H9 (cell line): ENCODE measurements around the gene TMSB10. TPM values are rescaled to one million over a fixed set of nuclear protein-coding genes. Genes with fewer than 3 reads are reported as not detected.

ENCODE experiments used
- DNase-seq: peaks from one replicate; pipeline ENCODE4 v3.0.0-alpha.2; 2017
- H2AFZ ChIP-seq: one replicate; pipeline ENCODE4 v1.6.1; 2013; ENCODE audit warnings: mild to moderate bottlenecking, low read length, control low read depth, moderate library complexity
- H2AK5ac ChIP-seq: 2 replicates; pipeline ENCODE4 v1.6.1; 2013; ENCODE audit warnings: low read length, control low read depth, mixed read lengths; ENCODE audit not compliant: insufficient read length
- H2BK120ac ChIP-seq: one replicate; pipeline ENCODE4 v1.6.1; 2013; ENCODE audit warnings: low read depth, mild to moderate bottlenecking, low read length, control low read depth, inconsistent platforms; ENCODE audit not compliant: poor library complexity, severe bottlenecking
- H2BK12ac ChIP-seq: 2 replicates; pipeline ENCODE4 v1.6.1; 2013; ENCODE audit warnings: low read length, control low read depth, mixed read lengths, low read depth; ENCODE audit not compliant: insufficient read length
- H2BK15ac ChIP-seq: 2 replicates; pipeline ENCODE4 v1.6.1; 2013; ENCODE audit warnings: low read depth, low read length, control low read depth
- H2BK20ac ChIP-seq: one replicate; pipeline ENCODE4 v1.6.1; 2013; ENCODE audit warnings: low read depth, mild to moderate bottlenecking, low read length, control low read depth, inconsistent platforms; ENCODE audit not compliant: poor library complexity, severe bottlenecking
- H2BK5ac ChIP-seq: 2 replicates; pipeline ENCODE4 v1.6.1; 2013; ENCODE audit warnings: low read length, control low read depth, mixed read lengths; ENCODE audit not compliant: insufficient read length
- H3K14ac ChIP-seq: 2 replicates; pipeline ENCODE4 v1.6.1; 2013; ENCODE audit warnings: low read length, control low read depth; ENCODE audit not compliant: insufficient read depth
- H3K18ac ChIP-seq: 2 replicates; pipeline ENCODE4 v1.6.1; 2013; ENCODE audit warnings: low read depth, mild to moderate bottlenecking, mixed read lengths, low read length, control low read depth; ENCODE audit not compliant: insufficient read length
- H3K23ac ChIP-seq: 2 replicates; pipeline ENCODE4 v1.6.1; 2013; ENCODE audit warnings: low read length, control low read depth, mixed read lengths, low read depth; ENCODE audit not compliant: insufficient read length
- H3K23me2 ChIP-seq: 2 replicates; pipeline ENCODE4 v1.6.1; 2013; ENCODE audit warnings: low read depth, mild to moderate bottlenecking, mixed read lengths, low read length, control low read depth; ENCODE audit not compliant: insufficient read length, poor library complexity, severe bottlenecking
- H3K27ac ChIP-seq: 2 replicates; pipeline ENCODE4 v1.5.1; 2013; ENCODE audit warnings: low read length, control low read depth, mixed read lengths, low read depth; ENCODE audit not compliant: insufficient read length
- H3K27me3 ChIP-seq: 2 replicates; pipeline ENCODE4 v1.6.1; 2013; ENCODE audit warnings: low read length, control low read depth, inconsistent platforms; ENCODE audit not compliant: insufficient read depth
- H3K4ac ChIP-seq: 2 replicates; pipeline ENCODE4 v1.6.1; 2013; ENCODE audit warnings: low read depth, mild to moderate bottlenecking, control low read depth, inconsistent platforms, low read length, moderate library complexity
- H3K4me1 ChIP-seq: 2 replicates; pipeline ENCODE4 v1.6.1; 2013; ENCODE audit warnings: low read length, control low read depth, inconsistent platforms; ENCODE audit not compliant: insufficient read depth
- H3K4me2 ChIP-seq: 2 replicates; pipeline ENCODE4 v1.6.1; 2013; ENCODE audit warnings: low read length, control low read depth, mixed read lengths; ENCODE audit not compliant: insufficient read length, insufficient read depth
- H3K56ac ChIP-seq: 2 replicates; pipeline ENCODE4 v1.6.1; 2013; ENCODE audit warnings: low read depth, mild to moderate bottlenecking, mixed read lengths, low read length, control low read depth; ENCODE audit not compliant: insufficient read length
- H3K79me1 ChIP-seq: 2 replicates; pipeline ENCODE4 v1.6.1; 2013; ENCODE audit warnings: low read depth, mild to moderate bottlenecking, moderate library complexity, low read length, control low read depth, inconsistent platforms; ENCODE audit not compliant: insufficient read depth, poor library complexity, severe bottlenecking
- H3K79me2 ChIP-seq: 2 replicates; pipeline ENCODE4 v1.6.1; 2013; ENCODE audit warnings: low read length, control low read depth, inconsistent platforms; ENCODE audit not compliant: insufficient read depth
- H3K9ac ChIP-seq: 2 replicates; pipeline ENCODE4 v1.6.1; 2013; ENCODE audit warnings: low read length, control low read depth, mixed read lengths; ENCODE audit not compliant: insufficient read length; ENCODE audit errors: extremely low read depth
- H3K9me3 ChIP-seq: one replicate; pipeline ENCODE4 v1.6.1; 2013; ENCODE audit warnings: low read depth, low read length, inconsistent platforms; ENCODE audit not compliant: control insufficient read depth
- H3T11ph ChIP-seq: one replicate; pipeline ENCODE4 v1.6.1; 2013; ENCODE audit warnings: mild to moderate bottlenecking, low read length, control low read depth, inconsistent platforms
- H4K20me1 ChIP-seq: one replicate; pipeline ENCODE4 v1.6.1; 2013; ENCODE audit not compliant: control insufficient read depth, insufficient read length, insufficient read depth
- H4K5ac ChIP-seq: 2 replicates; pipeline ENCODE4 v1.6.1; 2013; ENCODE audit warnings: low read depth, mild to moderate bottlenecking, mixed read lengths, low read length, control low read depth; ENCODE audit not compliant: insufficient read length
- H4K8ac ChIP-seq: replicated peaks from 2 replicates; pipeline ENCODE4 v1.6.1; 2013; ENCODE audit warnings: low read length, control low read depth, mixed read lengths, low read depth; ENCODE audit not compliant: insufficient read length
- H4K91ac ChIP-seq: 2 replicates; pipeline ENCODE4 v1.6.1; 2013; ENCODE audit warnings: low read depth, mild to moderate bottlenecking, moderate library complexity, mixed read lengths, low read length, control low read depth; ENCODE audit not compliant: insufficient read length
- H3K27ac Mint-ChIP-seq, 3 experiments: 2 replicates in 2 of 3; 3 replicates in 1 of 3; pipeline ENCODE4 v1.8.0; 2020 to 2021; ENCODE audit warnings: mixed read lengths in 3 of 3, mild to moderate bottlenecking in 1 of 3, moderate library complexity in 1 of 3
- H3K27me3 Mint-ChIP-seq: 2 replicates; pipeline ENCODE4 v1.8.0; 2021; ENCODE audit warnings: low read depth, mild to moderate bottlenecking, moderate library complexity, mixed read lengths
- H3K36me3 Mint-ChIP-seq, 3 experiments: 2 replicates in 2 of 3; 3 replicates in 1 of 3; pipeline ENCODE4 v1.8.0; 2020 to 2021; ENCODE audit warnings: low read depth in 3 of 3, mixed read lengths in 3 of 3; ENCODE audit not compliant: insufficient read depth in 1 of 3
- H3K4me1 Mint-ChIP-seq, 2 experiments: 2 replicates each; pipeline ENCODE4 v1.8.0; 2020; ENCODE audit warnings: mixed read lengths in 2 of 2
- H3K4me3 Mint-ChIP-seq, 2 experiments: 2 replicates in 1 of 2; 3 replicates in 1 of 2; pipeline ENCODE4 v1.8.0; 2020 to 2021; ENCODE audit warnings: mild to moderate bottlenecking in 2 of 2, mixed read lengths in 2 of 2, moderate library complexity in 1 of 2
- H3K9me3 Mint-ChIP-seq, 2 experiments: 2 replicates in 1 of 2; 3 replicates in 1 of 2; pipeline ENCODE4 v1.8.0; 2020; ENCODE audit warnings: mild to moderate bottlenecking in 2 of 2, mixed read lengths in 2 of 2, moderate library complexity in 1 of 2
- CTCF ChIP-seq: fragments of 200-600 bp; sonication (generic); conservative IDR thresholded peaks from 3 replicates; pipeline ENCODE4 v1.8.0; 2021; ENCODE audit warnings: antibody characterized with exemption, mild to moderate bottlenecking
- WGBS: extraction: QIAGEN DNeasy Blood & Tissue Kit; methylation state at CpG from one replicate; pipeline ENCODE4 v1.1.7; 2013; ENCODE audit warnings: missing lambda C conversion rate, low lambda C conversion rate, mixed read lengths; ENCODE audit not compliant: insufficient read length; ENCODE audit errors: extremely low coverage; 5-methylcytosine and 5-hydroxymethylcytosine counted together
- total RNA-seq: library from RNA; stranded (reverse); gene quantifications from 2 replicates; pipeline ENCODE4 v1.2.1, GENCODE V29; 2021

Gene TMSB10
- total RNA-seq, 1 experiment from 2014 or later, result 755 TPM

GRCh38 chr2:84918430-84918829 lies 13.0 kb downstream of the TMSB10 start:
- DNase-seq, result no peak
- H3K9me3 ChIP-seq, result no peaks in the 10 kb centered on the region
- no peaks in the 10 kb centered on the region for H3K4me1 ChIP-seq
- H4K5ac ChIP-seq, result no peak overlapping the region
- H2BK15ac ChIP-seq, result no peak overlapping the region
- no peak overlapping the region for H3T11ph ChIP-seq
- H3K27me3 ChIP-seq, result no peaks in the 10 kb centered on the region; the same call in 1 of the 2 replicates
- no peak overlapping the region for H3K27ac Mint-ChIP-seq
- no peak overlapping the region for H3K18ac ChIP-seq
- no peak overlapping the region for H2AFZ ChIP-seq
- no peaks in the 10 kb centered on the region for H3K79me2 ChIP-seq
- H3K23me2 ChIP-seq, result no peaks in the 10 kb centered on the region
- no peaks in the 10 kb centered on the region for H3K27me3 Mint-ChIP-seq
- H2BK12ac ChIP-seq, result no peak overlapping the region
- WGBS, result no CpG with 5 or more reads among the region's 2 CpGs
- H4K8ac ChIP-seq, result no peak overlapping the region
- peaks cover 4 to 8% of the 10 kb centered on the region in 2 experiments; a peak in 3 of 4 replicates for H3K4me1 Mint-ChIP-seq
- no peaks in the 10 kb centered on the region for H3K9me3 Mint-ChIP-seq
- H2BK20ac ChIP-seq, result no peak overlapping the region
- no peak overlapping the region for H3K23ac ChIP-seq
- H2AK5ac ChIP-seq, result no peak overlapping the region
- H3K27ac ChIP-seq, result no peak overlapping the region
- H4K91ac ChIP-seq, result no peak overlapping the region
- H3K9ac ChIP-seq, result no peak overlapping the region
- H3K4me2 ChIP-seq, result no peak overlapping the region
- H3K56ac ChIP-seq, result no peak overlapping the region
- H2BK5ac ChIP-seq, result no peak overlapping the region
- TF ChIP-seq CTCF, result no peak
- H3K79me1 ChIP-seq, result no peaks in the 10 kb centered on the region
- H2BK120ac ChIP-seq, result no peak overlapping the region
- H3K4me3 Mint-ChIP-seq, result no peak overlapping the region; a peak in 1 of 5 replicates
- no peaks in the 10 kb centered on the region for H4K20me1 ChIP-seq
- no peak overlapping the region for H3K14ac ChIP-seq
- no peak overlapping the region for H3K4ac ChIP-seq
- H3K36me3 Mint-ChIP-seq, result no peaks in the 10 kb centered on the region
